ENCODE data around the gene HEATR3.

- no peak for TF ChIP-seq POLR2A (IDR thresholded peaks at IDR 0.05; ENCODE audit: low read depth, low read length)
- no peak for TF ChIP-seq POLR2AphosphoS5 (IDR thresholded peaks at IDR 0.05; ENCODE audit: low read depth, low read length)
- no peak for TF ChIP-seq TAF1 (IDR thresholded peaks at IDR 0.05; ENCODE audit: low read depth, low read length)
- TF ChIP-seq SPI1 (IDR thresholded peaks at IDR 0.05; ENCODE audit: low read depth, low read length) = no peak
- no peak for TF ChIP-seq POU2F2 (IDR thresholded peaks at IDR 0.05; ENCODE audit: low read depth, low read length)
These were observed 54.9 kb downstream of the HEATR3 start for GRCh38 chr16:50120711-50121110.

All from GM12891 (cell line).